Right cardiac atrium (tissue), 5 donors: ENCODE measurements around the gene ARF3. TPM values are rescaled to one million over a fixed set of nuclear protein-coding genes. Genes with fewer than 3 reads are reported as not detected.

ENCODE experiments used
- ATAC-seq, 2 donors: fragments of 200-7000 bp; cut with Tn5 transposase; one replicate each; pipeline versions ENCODE4 v1.8.0 to v1.9.1; 2020; ENCODE audit warnings: moderate library complexity in 2 of 2, mild to moderate bottlenecking in 1 of 2
- DNase-seq, 3 donors: peaks; one replicate each; pipeline ENCODE4 v3.0.0-alpha.2; 2020
- H3K27ac ChIP-seq: one replicate; pipeline ENCODE4 v1.5.1; 2013; ENCODE audit warnings: mild to moderate bottlenecking, low read length, control low read depth, moderate library complexity
- H3K27me3 ChIP-seq: one replicate; pipeline ENCODE4 v1.6.1; 2013; ENCODE audit not compliant: control insufficient read depth, insufficient read depth
- H3K4me1 ChIP-seq: one replicate; pipeline ENCODE4 v1.6.1; 2013; ENCODE audit warnings: low read length; ENCODE audit not compliant: control insufficient read depth, insufficient read depth
- H3K4me3 ChIP-seq: one replicate; pipeline ENCODE4 v1.5.1; 2013; ENCODE audit warnings: low read length, control low read depth
- H3K9me3 ChIP-seq: one replicate; pipeline ENCODE4 v1.6.1; 2013; ENCODE audit warnings: low read length; ENCODE audit not compliant: control insufficient read depth
- WGBS: extraction: QIAGEN DNeasy Blood & Tissue Kit; methylation state at CpG from one replicate; pipeline ENCODE4 v1.1.7; 2013; 5-methylcytosine and 5-hydroxymethylcytosine counted together
- intact Hi-C, 4 donors: fragments of 100-400 bp; cut with DNase I; formaldehyde crosslinking; loops; one replicate each; pipeline versions ENCODE4 v1.11.0 to v1.14.0; 2022 to 2023
- long read RNA-seq, 4 donors: library from polyadenylated mRNA; unstranded; transcript quantifications; one replicate each; pipeline ENCODE4 v2.0.0, GENCODE V29; 2020 to 2021
- polyA plus RNA-seq: library from polyadenylated mRNA; stranded (reverse); fragments of 200-250 nt; gene quantifications from one replicate; pipeline ENCODE4 v1.2.3, GENCODE V29; 2013
- total RNA-seq, 4 donors: library from RNA; stranded (reverse); fragmentation: NEBNext Ultra II Directional; extraction: Animal tissue kit (Norgen Biotek cat#: 25700); gene quantifications; one replicate each; pipeline ENCODE4 v1.2.1, GENCODE V29; 2021
- donor health status: healthy with polysubstance abuse.
- donor health status: DM: no; HTN: yes; CAD: no.
- donor health status: DM: no; HTN: no; CAD: no.
- donor health status: DM: no; HTN: yes; CAD: no; lungs with severe emphysema.
- donor health status: DM: yes; HTN: yes; CAD: no.

Gene ARF3
- total RNA-seq (10 to 100 TPM; 75.6 to 94.8 (median 80.6) TPM), polyA plus RNA-seq (65.0 TPM)
- long read RNA-seq, donor 1, full-length matches to known transcripts, result 37 of 61 reads
- long read RNA-seq, donor 1, partial matches to known transcripts, result 0 of 61 reads
- long read RNA-seq, donor 1, other reads (novel, unspliced or antisense), result 24 of 61 reads
- long read RNA-seq, donor 2, full-length matches to known transcripts, result 21 of 32 reads
- long read RNA-seq, donor 2, partial matches to known transcripts, result 0 of 32 reads
- long read RNA-seq, donor 2, other reads (novel, unspliced or antisense), result 11 of 32 reads
- long read RNA-seq, donor 3, full-length matches to known transcripts, result 43 of 47 reads
- long read RNA-seq, donor 3, partial matches to known transcripts, result 1 of 47 reads
- long read RNA-seq, donor 3, other reads (novel, unspliced or antisense), result 3 of 47 reads
- long read RNA-seq, donor 4, full-length matches to known transcripts, result 15 of 18 reads
- long read RNA-seq, donor 4, partial matches to known transcripts, result 0 of 18 reads
- long read RNA-seq, donor 4, other reads (novel, unspliced or antisense), result 3 of 18 reads

DNA sequence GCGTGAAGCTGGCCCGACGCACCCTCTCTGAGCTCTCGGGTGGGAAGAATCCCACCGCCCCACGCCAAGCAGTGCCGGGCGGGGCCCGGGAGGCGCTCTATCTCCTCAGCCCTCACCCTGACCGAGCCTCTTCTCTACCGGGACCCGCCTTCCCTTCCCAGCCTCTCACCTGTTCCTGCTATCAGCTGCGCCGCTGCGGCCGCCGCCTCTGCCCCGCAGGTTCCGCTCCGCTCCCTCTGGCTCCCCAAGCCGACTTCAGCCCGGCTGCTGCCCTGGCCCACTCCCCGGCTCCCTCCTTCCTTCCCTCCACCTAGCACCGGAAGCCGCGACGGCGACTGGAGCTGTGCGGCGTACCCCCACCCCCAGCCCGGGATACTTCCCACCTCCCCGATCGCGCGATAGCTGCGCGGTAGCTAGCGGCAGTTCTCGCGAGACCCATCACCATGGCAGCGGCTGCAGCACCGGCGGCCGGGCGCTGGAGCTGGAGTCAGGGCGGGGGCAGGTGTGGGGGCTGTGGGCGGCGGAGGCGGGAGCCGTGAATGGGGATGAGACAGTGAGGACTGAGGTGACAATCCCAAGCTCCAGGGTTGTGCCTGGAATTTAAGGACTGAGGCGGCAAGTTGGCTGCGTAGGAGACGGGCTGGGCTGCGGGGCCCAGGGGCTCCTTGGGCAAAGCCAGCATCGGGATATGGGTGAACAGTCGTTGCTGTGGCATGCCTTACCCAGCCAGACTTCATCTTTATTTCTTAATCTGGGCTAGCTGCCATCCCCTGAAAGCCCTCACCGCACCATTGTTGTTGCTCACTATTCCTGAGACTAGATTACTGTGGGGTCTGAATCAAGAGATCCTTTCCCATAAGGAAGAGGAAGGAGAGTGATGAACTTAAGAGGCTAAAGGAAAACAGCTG, at the start of gene ARF3:
TSS of gene ARF3 (minus strand) at position 347 of the 908 bp plus-strand sequence. CDS start 16,392 bp downstream, outside the sequence.
- under 1% methylated on average over 58 of the region's 58 CpGs for WGBS
- Histone ChIP-seq H3K27me3 (no peaks in the 10 kb centered on the region), H3K4me3 (peak within 1 kb of the TSS; percentile 83), H3K9me3 (no peaks in the 10 kb centered on the region), H3K27ac (peak within 1 kb of the TSS; percentile 72), H3K4me1 (peaks cover 5% of the 10 kb centered on the region)
- intact Hi-C loops, result no loop called here
- DNase-seq (peak; percentile 96 to 98 (median 98)), ATAC-seq (peak; percentile 96)

DNA sequence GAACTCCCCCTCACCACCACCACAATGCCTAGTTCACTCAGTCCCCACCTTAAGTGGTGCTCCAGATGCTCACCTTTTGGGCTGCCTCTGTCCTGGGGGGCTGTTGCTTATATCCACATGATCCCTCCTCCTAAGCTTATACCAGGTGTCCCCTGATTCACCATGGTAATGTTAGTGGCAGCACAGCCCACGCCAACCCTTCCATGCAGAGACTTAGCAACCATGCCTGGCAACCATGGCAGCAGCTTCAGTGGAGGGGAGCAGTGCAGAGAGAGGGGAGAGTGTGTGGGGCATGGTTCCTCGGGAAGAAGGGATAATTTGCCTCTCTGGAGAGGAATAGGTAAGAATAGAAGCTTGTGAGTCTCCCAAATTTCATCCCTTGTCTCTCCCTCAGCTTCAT, 43.1 kb upstream of the ARF3 start:
- Histone ChIP-seq H3K27ac (peak overlapping the region; percentile 50), H3K4me3 (no peak overlapping the region), H3K4me1 (peaks cover 7% of the 10 kb centered on the region), H3K9me3 (no peaks in the 10 kb centered on the region), H3K27me3 (no peaks in the 10 kb centered on the region)
- intact Hi-C loops, result no loop called here
- no peak for ATAC-seq
- WGBS, result 87% methylated on average over 2 of the region's 2 CpGs
- no peak for DNase-seq

DNA sequence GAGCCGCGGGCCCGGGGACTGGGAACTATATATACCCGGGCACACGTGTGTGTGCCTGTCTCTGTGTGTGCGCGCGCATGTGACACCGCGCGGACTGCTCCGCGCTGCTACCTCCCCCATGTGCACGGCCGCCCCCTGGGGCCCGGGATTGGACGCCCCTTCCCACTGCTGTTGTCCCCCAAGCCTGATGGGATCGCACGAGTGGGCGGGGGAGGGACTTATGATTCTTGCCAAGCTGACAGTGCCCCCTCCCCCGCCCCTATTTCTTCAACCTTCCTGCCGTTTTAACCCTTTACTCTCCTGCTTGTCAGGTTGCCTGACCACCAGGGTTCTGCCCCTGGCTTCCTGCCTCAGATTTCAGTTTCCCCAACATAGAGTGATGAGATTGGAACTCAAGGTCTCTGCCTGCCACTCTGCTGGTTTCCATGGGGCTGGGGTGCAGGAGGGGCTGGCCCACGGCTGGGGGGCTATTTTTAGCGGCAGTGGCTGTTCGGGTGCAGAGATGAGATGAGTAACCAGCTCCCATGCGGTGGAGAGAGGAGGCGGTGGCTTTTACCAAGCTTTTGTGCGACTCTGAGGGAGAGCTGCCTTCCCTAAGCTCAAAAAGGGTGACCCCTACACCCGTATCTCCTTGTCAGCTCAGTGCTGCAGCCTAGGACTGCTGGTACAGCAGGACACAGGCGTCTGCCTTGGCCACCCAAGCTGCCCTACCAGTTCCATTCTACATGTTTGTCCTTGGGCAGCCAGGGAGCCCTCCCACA, 42.3 kb upstream of the ARF3 start, which contains the start of gene DDN:
TSS of gene DDN (minus strand) at position 5 of the 761 bp plus-strand sequence. CDS start 88 bp downstream, outside the sequence.
- ATAC-seq (peak; percentile 24 to 33), DNase-seq (peak; percentile 46 to 74 (median 73))
- Histone ChIP-seq H3K27me3 (no peaks in the 10 kb centered on the region), H3K9me3 (no peaks in the 10 kb centered on the region), H3K4me3 (peak within 1 kb of the TSS; percentile 21), H3K27ac (peak within 1 kb of the TSS; percentile 50), H3K4me1 (peaks cover 7% of the 10 kb centered on the region)
- intact Hi-C loops, result loop anchor here in 1 of 4 donors (5.0 kb wide), 1 partner anchor 147 kb away; the partner anchor contains the start of gene DDX23
- 3% methylated on average over 30 of the region's 30 CpGs for WGBS

DNA sequence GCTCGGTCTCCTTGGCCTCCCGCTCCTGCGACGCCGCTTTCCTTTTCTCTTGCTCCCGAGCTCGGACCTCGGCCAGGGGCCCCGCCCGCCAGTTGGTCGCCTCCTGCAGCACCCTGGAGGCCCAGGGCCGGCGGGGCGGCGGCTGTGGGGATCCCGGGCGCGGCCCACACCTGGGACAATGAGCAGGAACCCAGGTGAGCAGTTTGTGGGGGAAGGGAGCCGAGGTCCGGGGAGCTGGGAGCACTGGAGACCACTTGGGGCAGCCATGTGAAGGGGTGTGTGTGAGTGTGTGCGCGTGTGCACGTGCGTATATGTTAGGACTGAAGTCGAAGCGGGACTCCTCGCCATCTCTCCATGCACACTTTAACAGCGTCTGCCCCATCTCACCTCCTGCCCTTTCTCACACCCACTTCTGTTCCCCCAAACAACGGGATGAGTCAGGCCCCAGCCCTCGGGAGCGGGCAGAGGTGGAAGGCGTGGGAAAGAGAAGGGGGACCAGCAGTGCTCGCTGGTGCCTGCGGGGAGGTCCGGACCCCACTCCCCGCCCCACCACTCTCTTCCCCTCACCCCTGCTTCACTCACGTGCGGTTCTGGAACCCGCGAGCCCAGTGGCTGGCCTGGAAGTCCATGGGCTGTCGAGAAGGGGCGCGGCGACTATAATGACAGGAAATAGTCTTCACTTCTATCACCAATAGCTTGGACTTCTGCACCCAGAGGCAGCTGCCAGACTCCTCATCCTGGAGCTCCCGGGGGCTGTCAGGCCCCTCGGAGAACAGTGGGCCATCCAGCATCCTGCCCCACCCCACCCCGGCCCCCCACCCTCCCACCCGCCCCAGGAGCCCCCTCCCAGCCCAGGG, 41.4 kb upstream of the ARF3 start:
- WGBS, result 1% methylated on average over 48 of the region's 48 CpGs
- intact Hi-C loops, result loop anchor here in 1 of 4 donors (5.0 kb wide), 1 partner anchor 146 kb away; the partner anchor contains the start of gene DDX23
- DNase-seq (peak in 1 of 3 donors; percentile 69), ATAC-seq (no peak)
- Histone ChIP-seq H3K27ac (no peak overlapping the region), H3K4me3 (peak overlapping the region; percentile 11), H3K9me3 (no peaks in the 10 kb centered on the region), H3K4me1 (peaks cover 7% of the 10 kb centered on the region), H3K27me3 (no peaks in the 10 kb centered on the region)

DNA sequence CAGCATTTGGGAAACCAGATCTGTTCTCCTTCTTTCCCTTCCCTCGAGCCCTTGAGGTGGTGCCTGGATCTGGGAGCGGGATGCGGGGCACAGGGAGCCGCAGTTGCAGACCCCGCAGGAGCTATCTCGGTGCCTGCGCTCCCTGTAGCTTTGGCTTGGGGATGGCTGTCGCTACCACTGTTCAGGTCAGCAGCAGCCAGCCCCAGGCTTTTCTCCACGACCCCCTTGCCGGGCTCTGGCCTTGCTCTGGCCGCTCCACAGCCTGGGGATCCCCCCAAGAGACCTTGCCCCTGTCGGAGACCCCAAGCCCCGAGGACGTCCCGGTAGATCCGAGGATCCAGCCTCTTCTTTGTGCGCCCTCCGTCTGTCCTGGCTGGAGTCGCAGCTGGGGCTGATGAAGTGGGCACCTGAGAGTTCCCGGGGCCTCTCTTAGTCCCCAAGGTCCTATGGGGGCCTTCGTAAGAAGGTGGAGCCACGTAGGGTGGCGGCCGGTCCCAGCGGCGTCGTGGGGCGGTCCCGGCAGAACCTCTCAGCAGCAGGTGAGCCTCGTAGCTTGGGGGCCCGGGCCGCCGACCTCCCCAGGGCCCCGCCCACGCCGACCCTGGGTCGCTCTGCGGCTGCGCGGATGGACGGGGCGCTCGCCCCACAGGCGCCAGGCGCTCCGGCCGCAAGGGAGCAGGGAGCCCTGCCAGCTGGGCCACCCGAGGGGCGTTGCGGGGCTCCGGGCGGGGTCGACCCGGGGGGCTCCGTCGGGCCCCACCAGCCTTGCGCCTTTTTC, 40.6 kb upstream of the ARF3 start:
- H3K27me3 ChIP-seq, result no peaks in the 10 kb centered on the region
- WGBS, result 4% methylated on average over 57 of the region's 57 CpGs
- peaks cover 7% of the 10 kb centered on the region for H3K4me1 ChIP-seq
- no peak overlapping the region for H3K27ac ChIP-seq
- no peaks in the 10 kb centered on the region for H3K9me3 ChIP-seq
- peak overlapping the region; percentile 31 for H3K4me3 ChIP-seq
- intact Hi-C loops, result loop anchor here in 1 of 4 donors (5.0 kb wide), 1 partner anchor 146 kb away; the partner anchor contains the start of gene DDX23
- DNase-seq (peak in 2 of 3 donors; percentile 64 to 74), ATAC-seq (peak; percentile 4 to 20)

DNA sequence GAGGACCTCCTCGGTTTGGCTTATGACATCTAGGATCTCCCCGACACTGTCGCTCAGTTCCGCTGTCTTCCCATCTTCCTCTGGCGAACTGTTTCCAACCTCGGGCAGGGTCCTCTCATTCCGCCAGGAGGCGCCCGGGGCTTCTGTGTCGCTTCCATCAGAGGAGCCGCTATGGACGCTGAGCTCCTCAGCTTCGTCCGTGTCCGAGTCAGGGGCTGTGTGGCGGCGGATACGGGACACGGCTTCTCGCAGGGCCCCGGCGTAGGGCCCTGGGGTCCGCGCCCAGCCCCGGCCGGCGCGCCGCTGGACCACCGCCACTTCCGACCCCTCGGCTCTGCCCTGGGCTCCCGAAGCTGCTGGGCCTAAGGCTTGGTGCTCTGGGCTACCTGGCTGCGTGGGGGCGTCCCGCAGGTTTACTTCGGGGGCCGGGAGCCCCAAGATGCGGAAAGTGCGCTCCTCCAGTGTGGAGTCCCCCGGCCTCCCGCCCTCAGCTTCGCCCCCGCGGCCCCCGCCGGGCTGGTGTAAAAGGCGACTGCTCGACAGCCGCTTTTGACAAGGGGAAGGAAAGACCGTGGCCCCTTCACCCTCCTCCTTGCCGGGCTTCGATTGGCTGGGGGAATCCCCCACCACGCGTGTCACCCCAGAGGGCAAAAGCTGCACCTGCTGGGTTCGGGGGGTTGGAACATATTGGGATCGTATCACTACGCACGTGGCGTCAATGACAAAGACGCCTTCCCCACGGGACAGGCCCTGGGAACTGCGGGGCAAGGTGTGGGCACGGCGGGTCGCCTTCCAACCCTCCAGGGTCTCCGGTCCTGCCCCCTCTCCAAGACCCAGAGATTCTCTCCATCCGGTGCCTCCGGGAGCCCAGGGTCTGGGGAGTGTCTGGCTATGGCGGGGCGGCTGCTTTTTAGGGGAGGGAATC, 39.8 kb upstream of the ARF3 start:
- H3K4me1 ChIP-seq, result peaks cover 7% of the 10 kb centered on the region
- peak overlapping the region; percentile 31 for H3K4me3 ChIP-seq
- H3K27ac ChIP-seq, result no peak overlapping the region
- WGBS, result 5% methylated on average over 71 of the region's 71 CpGs
- H3K9me3 ChIP-seq, result no peaks in the 10 kb centered on the region
- ATAC-seq (peak; percentile 68 to 72), DNase-seq (peak; percentile 81 to 92 (median 91))
- intact Hi-C loops, result loop anchor here in 1 of 4 donors (5.0 kb wide), 1 partner anchor 145 kb away; the partner anchor contains the start of gene DDX23
- no peaks in the 10 kb centered on the region for H3K27me3 ChIP-seq

DNA sequence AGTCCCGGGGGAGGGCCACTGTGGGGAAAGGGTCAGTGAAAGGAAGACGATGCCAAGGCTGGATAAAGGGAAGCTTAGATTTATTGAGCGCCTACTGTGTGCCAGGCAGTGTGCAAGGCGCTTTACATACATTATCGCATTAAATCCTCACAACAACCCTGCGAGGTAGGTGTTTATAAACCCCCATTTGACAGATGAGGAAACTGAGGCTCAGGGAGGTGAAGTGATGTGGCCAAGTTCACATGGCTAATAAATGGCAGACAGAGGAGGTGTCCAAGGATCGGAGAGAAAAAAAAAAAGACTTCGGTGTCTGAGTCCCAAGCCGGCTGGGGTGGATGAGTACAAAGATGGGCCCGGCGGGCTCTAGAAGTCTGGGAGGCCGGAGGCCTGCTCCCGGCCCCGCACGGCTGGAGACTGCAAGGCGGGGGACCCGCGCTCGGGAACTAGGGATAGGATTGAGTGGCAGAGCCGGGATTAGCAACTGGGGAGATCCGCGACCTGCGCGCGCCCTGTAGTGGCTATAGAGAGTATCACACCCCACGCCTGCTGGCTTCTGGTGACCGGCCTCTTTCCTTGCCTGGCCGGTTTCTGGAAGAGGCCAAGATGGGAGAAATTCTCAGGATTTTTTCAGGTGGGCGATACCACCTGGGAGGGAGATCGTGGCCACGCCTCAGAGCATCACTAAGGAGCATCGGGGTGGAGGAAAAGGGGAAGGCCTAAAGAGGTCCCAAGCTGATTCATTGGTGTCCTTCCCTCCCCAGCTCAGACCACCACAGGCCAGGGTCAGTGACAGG, 38.0 kb upstream of the ARF3 start:
- Histone ChIP-seq H3K4me1 (peaks cover 7% of the 10 kb centered on the region), H3K27ac (no peak overlapping the region), H3K27me3 (no peaks in the 10 kb centered on the region), H3K4me3 (peak overlapping the region; percentile 17), H3K9me3 (no peaks in the 10 kb centered on the region)
- intact Hi-C loops, result loop anchor here in 1 of 4 donors (5.0 kb wide), 1 partner anchor 143 kb away; the partner anchor contains the start of gene DDX23
- WGBS, result 5% methylated on average over 32 of the region's 32 CpGs
- ATAC-seq (peak; percentile 73 to 74), DNase-seq (peak; percentile 82 to 93 (median 91))
